ENCODE data around the gene KDM3A.

Gene KDM3A

GRCh38 chr2:86454238-86454637, 13.1 kb downstream of the KDM3A start:
- no peak for TF ChIP-seq CTCF (IDR thresholded peaks at IDR 0.05; ENCODE audit: control insufficient read depth, extremely low read depth, insufficient read depth)
- no peak for DNase-seq (ENCODE audit: low read depth)
- H3K4me3 ChIP-seq (ENCODE audit: low read depth, low read length) = no peak overlapping the region

GRCh38 chr2:86455181-86455580, 14.0 kb downstream of the KDM3A start:
- TF ChIP-seq CTCF (IDR thresholded peaks at IDR 0.05; ENCODE audit: control insufficient read depth, extremely low read depth, insufficient read depth) = no peak
- no peak overlapping the region for H3K4me3 ChIP-seq (ENCODE audit: low read depth, low read length)
- no peak for DNase-seq (ENCODE audit: low read depth)

GRCh38 chr2:86461042-86461743, 20.0 kb downstream of the KDM3A start:
- DNase-seq (ENCODE audit: low read depth) = no peak
- no peak for TF ChIP-seq CTCF (IDR thresholded peaks at IDR 0.05; ENCODE audit: control insufficient read depth, extremely low read depth, insufficient read depth)
- H3K4me3 ChIP-seq (ENCODE audit: low read depth, low read length) = no peak overlapping the region

- TF ChIP-seq CTCF (IDR thresholded peaks at IDR 0.05; ENCODE audit: control insufficient read depth, extremely low read depth, insufficient read depth) = no peak
- DNase-seq (ENCODE audit: low read depth) = no peak
- no peak overlapping the region for H3K4me3 ChIP-seq (ENCODE audit: low read depth, low read length)
Observed at GRCh38 chr2:86464652-86465051, 23.5 kb downstream of the KDM3A start.

GRCh38 chr2:86466306-86466705, 25.1 kb downstream of the KDM3A start:
- no peak for TF ChIP-seq CTCF (IDR thresholded peaks at IDR 0.05; ENCODE audit: control insufficient read depth, extremely low read depth, insufficient read depth)
- no peak overlapping the region for H3K4me3 ChIP-seq (ENCODE audit: low read depth, low read length)
- DNase-seq (ENCODE audit: low read depth) = no peak

GRCh38 chr2:86468162-86469033, 27.2 kb downstream of the KDM3A start:
- no peak overlapping the region for H3K4me3 ChIP-seq (ENCODE audit: low read depth, low read length)
- no peak for TF ChIP-seq CTCF (IDR thresholded peaks at IDR 0.05; ENCODE audit: control insufficient read depth, extremely low read depth, insufficient read depth)
- no peak for DNase-seq (ENCODE audit: low read depth)

Measured in LNCaP clone FGC (cell line).